HepG2 (cell line): Measurements from ENCODE around the gene EXOC7. TPM values are rescaled to one million over a fixed set of nuclear protein-coding genes. Genes with fewer than 3 reads are reported as not detected.

ENCODE experiments used
- ATAC-seq: fragments of 200-7000 bp; cut with Tn5 transposase; 3 replicates; pipeline ENCODE4 v1.9.1; 2020; ENCODE audit warnings: mild to moderate bottlenecking, moderate library complexity
- BruUV-seq: library from RNA; stranded (reverse); fragments of 400-500 nt; replicated peaks from 2 replicates; lab custom pipeline; 2021; lab: Mats Ljungman, UMichigan
- CTCF ChIA-PET: fragments of 300-600 bp; formaldehyde crosslinking; extraction: SDS; loops from one replicate; lab custom pipeline; 2021; ENCODE audit warnings: low total read pairs, inconsistent platforms, low intra/inter-chr PET ratio; lab: Yijun Ruan, JAX
- POLR2A ChIA-PET: fragments of 350-600 bp; sonication (Branson Sonifier 250); formaldehyde crosslinking; loops from one replicate; lab custom pipeline; 2020; ENCODE audit warnings: antibody characterized with exemption, inconsistent platforms; lab: Yijun Ruan, JAX
- DNase-seq: peaks from one replicate; pipeline ENCODE4 v3.0.0-alpha.2; 2015; ENCODE audit warnings: low spot score
- FAIRE-seq: peaks from 3 replicates; lab custom pipeline; 2011; peaks lifted over from hg19 to GRCh38; lab: Jason Lieb, UNC
- H2AFZ ChIP-seq: one replicate; pipeline ENCODE4 v1.6.1; 2011; ENCODE audit warnings: low read length, inconsistent platforms
- H3K27ac ChIP-seq: fragments of 300-600 bp; 3 replicates; pipeline ENCODE4 v1.8.0; 2011; ENCODE audit warnings: mixed run types, mild to moderate bottlenecking, mixed read lengths, low read length, inconsistent platforms; ENCODE audit not compliant: insufficient read depth; ENCODE audit errors: extremely low read length
- H3K27me3 ChIP-seq, 2 experiments: fragments of 200-600 bp in 1 of 2; 2 replicates in 1 of 2; 3 replicates in 1 of 2; pipeline versions ENCODE4 v1.6.0 to v1.8.0; 2011; ENCODE audit warnings: low read length in 2 of 2, mild to moderate bottlenecking in 2 of 2, moderate library complexity in 2 of 2, inconsistent platforms in 1 of 2; ENCODE audit not compliant: insufficient read depth in 2 of 2, control insufficient read depth in 1 of 2
- H3K36me3 ChIP-seq, 2 experiments: fragments of 200-600 bp in 1 of 2; replicated peaks in 1 of 2; 2 replicates in 1 of 2; 3 replicates in 1 of 2; pipeline versions ENCODE4 v1.5.1 to v1.8.0; 2011; ENCODE audit warnings: low read length in 2 of 2, inconsistent platforms in 1 of 2; ENCODE audit not compliant: insufficient read depth in 2 of 2, control insufficient read depth in 1 of 2
- H3K4me1 ChIP-seq: 2 replicates; pipeline ENCODE4 v1.5.1; 2012; ENCODE audit warnings: low read length, inconsistent platforms; ENCODE audit not compliant: insufficient read depth
- H3K4me2 ChIP-seq: 2 replicates; pipeline ENCODE4 v1.6.0; 2011; ENCODE audit warnings: low read depth, low read length, inconsistent platforms
- H3K4me3 ChIP-seq, 3 experiments: fragments of 200-600 bp in 1 of 3; sonication (generic), shearing (Covaris generic) in 1 of 3; replicated peaks in 1 of 3; 2 replicates each; pipeline ENCODE4 v1.5.1; 2011 to 2016; ENCODE audit warnings: low read length in 3 of 3, inconsistent platforms in 2 of 3, low read depth in 2 of 3, mild to moderate bottlenecking in 2 of 3, control low read depth in 1 of 3, mixed read lengths in 1 of 3; ENCODE audit not compliant: insufficient read depth in 1 of 3
- H3K79me2 ChIP-seq: one replicate; pipeline ENCODE4 v1.6.1; 2011; ENCODE audit warnings: low read length, inconsistent platforms; ENCODE audit not compliant: insufficient read depth
- H3K9ac ChIP-seq: 2 replicates; pipeline ENCODE4 v1.6.0; 2011; ENCODE audit warnings: mild to moderate bottlenecking, low read depth, low read length, inconsistent platforms; ENCODE audit not compliant: insufficient read depth
- H3K9me3 ChIP-seq: 2 replicates; pipeline ENCODE4 v1.5.1; 2012; ENCODE audit warnings: mild to moderate bottlenecking, low read length
- H4K20me1 ChIP-seq: 2 replicates; pipeline ENCODE4 v1.6.0; 2011; ENCODE audit warnings: inconsistent platforms, mild to moderate bottlenecking, low read length, moderate library complexity; ENCODE audit not compliant: insufficient read depth
- HDAC1 ChIP-seq: sonication (generic); formaldehyde crosslinking; IDR thresholded peaks from 2 replicates; pipeline ENCODE4 v1.5.1; 2020; ENCODE audit warnings: mild to moderate bottlenecking, missing genetic modification reagents
- HNRNPLL ChIP-seq: fragments of 200-400 bp; formaldehyde crosslinking; IDR thresholded peaks from 2 replicates; pipeline ENCODE4 v1.6.1; 2017; ENCODE audit warnings: mild to moderate bottlenecking, low read depth, low read length; ENCODE audit not compliant: poor library complexity, severe bottlenecking
- HNRNPUL1 ChIP-seq: fragments of 200-400 bp; formaldehyde crosslinking; IDR thresholded peaks from 2 replicates; pipeline ENCODE4 v1.6.1; 2017; ENCODE audit warnings: low read depth, mild to moderate bottlenecking, low read length, moderate library complexity
- KDM5B ChIP-seq: sonication (generic); formaldehyde crosslinking; IDR thresholded peaks from 2 replicates; pipeline ENCODE4 v1.4.0; 2020; ENCODE audit warnings: missing genetic modification reagents, mild to moderate bottlenecking, borderline replicate concordance
- NFE2L1 ChIP-seq: sonication (generic); formaldehyde crosslinking; IDR thresholded peaks from 2 replicates; pipeline ENCODE4 v1.4.0; 2020; ENCODE audit warnings: missing genetic modification reagents, mild to moderate bottlenecking, borderline replicate concordance
- RBFOX2 ChIP-seq: fragments of 200-400 bp; formaldehyde crosslinking; IDR thresholded peaks from 2 replicates; pipeline ENCODE4 v1.6.1; 2017; ENCODE audit warnings: low read depth, mild to moderate bottlenecking, low read length
- ZNF121 ChIP-seq: sonication (generic); formaldehyde crosslinking; IDR thresholded peaks from 2 replicates; pipeline ENCODE4 v1.5.0; 2020; ENCODE audit warnings: mild to moderate bottlenecking, missing genetic modification reagents
- ZNF333 ChIP-seq: sonication (generic); formaldehyde crosslinking; IDR thresholded peaks from 2 replicates; pipeline ENCODE4 v1.4.0; 2020; ENCODE audit warnings: mild to moderate bottlenecking, missing genetic modification reagents, borderline replicate concordance
- ZNF430 ChIP-seq: sonication (generic); formaldehyde crosslinking; IDR thresholded peaks from 2 replicates; pipeline ENCODE4 v1.9.0; 2021; ENCODE audit warnings: mild to moderate bottlenecking, missing genetic modification reagents
- ZNF574 ChIP-seq: sonication (generic); formaldehyde crosslinking; IDR thresholded peaks from 2 replicates; pipeline ENCODE4 v1.4.0; 2020; ENCODE audit warnings: missing genetic modification reagents
- ZNF687 ChIP-seq: sonication (generic); formaldehyde crosslinking; IDR thresholded peaks from 2 replicates; pipeline ENCODE4 v1.5.1; 2020; ENCODE audit warnings: mild to moderate bottlenecking, missing genetic modification reagents, moderate library complexity
- whole genome bisulfite sequencing: methylation state at CpG from one replicate; pipeline ENCODE4 v1.1.6; 2017; ENCODE audit warnings: low lambda C conversion rate; 5-methylcytosine and 5-hydroxymethylcytosine counted together
- in situ Hi-C: cut with HindIII; loops from 2 replicates; pipeline ENCODE4 v1.10.0; 2017; ENCODE audit warnings: low pct_unique_long_range_greater_than_20kb; ENCODE audit not compliant: extremely low pct_ligation_motif_present
- intact Hi-C: fragments of 100-400 bp; cut with micrococcal nuclease; formaldehyde crosslinking; loops from one replicate; pipeline ENCODE4 v1.10.0; 2022; ENCODE audit not compliant: unreplicated experiment
- polyA plus RNA-seq, 8 experiments: library from polyadenylated mRNA; depleted of rRNA in 3 of 8; stranded (reverse) in 7 of 8; unstranded in 1 of 8; fragments of >200 nt; fragmentation: Illumina TruSeq in 4 of 8; extraction: Trizol in 4 of 8; gene quantifications; 2 replicates each; pipeline versions ENCODE4 v1.2.1 to v1.2.3, GENCODE V29; 2011 to 2016; ENCODE audit warnings: low read depth in 4 of 8, missing spikeins in 1 of 8, mixed read lengths in 1 of 8; ENCODE audit not compliant: insufficient read depth in 1 of 8
- total RNA-seq, 5 experiments: library from RNA; depleted of rRNA; stranded (reverse); fragments of >200 nt; fragmentation: Illumina TruSeq; extraction: Trizol; gene quantifications; 2 replicates each; pipeline ENCODE4 v1.2.3, GENCODE V29; 2016; ENCODE audit warnings: low read depth in 1 of 5
- TF ChIP-seq, protein P1 (sequence below): sonication (generic); formaldehyde crosslinking; IDR thresholded peaks from 2 replicates; pipeline ENCODE4 v1.4.0; 2020; ENCODE audit warnings: mild to moderate bottlenecking, missing genetic modification reagents

Gene EXOC7
- total and polyA plus RNA-seq, 2 of the 13 experiments (the other 11 are each of a cell fraction or from before 2014, with no cell fraction given): 86.9 to 116 TPM

- Histone ChIP-seq H2AFZ (no peak within 1 kb of the TSS), H3K79me2 (peaks cover 24% of the 10 kb centered on the region), H3K4me3 (peak within 1 kb of the TSS; percentile 53 to 71 (median 55)), H3K36me3 (no peaks in the 10 kb centered on the region), H3K4me1 (peaks cover 56% of the 10 kb centered on the region), H4K20me1 (peaks cover 10% of the 10 kb centered on the region; the same call in 1 of the 2 replicates), H3K27ac (no peak within 1 kb of the TSS), H3K4me2 (peak within 1 kb of the TSS; percentile 75), H3K27me3 (peaks cover 24 to 57% of the 10 kb centered on the region in 2 experiments; a peak in 4 of 5 replicates), H3K9me3 (no peaks in the 10 kb centered on the region), H3K9ac (peak within 1 kb of the TSS; percentile 18; the same call in 1 of the 2 replicates)
- CTCF ChIA-PET: no interaction called here
- no peak for FAIRE-seq
- WGBS: 15% methylated on average over 16 of the region's 92 CpGs
- intact Hi-C loops (no loop called here), in situ Hi-C loops (no loop called here)
- no peak for DNase-seq
- BruUV-seq: no TSS peak
- POLR2A ChIA-PET: interaction anchor here (1.5 kb wide), 1 partner anchor 29 kb away, joined by 5 read pairs; the partner anchor contains the start of gene EXOC7
- peak; percentile 21 for ATAC-seq
- TF ChIP-seq ZNF574 (peak; percentile 61; the same call in 1 of the 2 replicates), ZNF430 (peak; percentile 49; the same call in 1 of the 2 replicates), RBFOX2 (0 out of 2 replicates have a peak, but pooled peaks have one; percentile 30), ZNF687 (CRISPR knock-in tag) (peak; percentile 63), NFE2L1 (peak; percentile 77; the same call in 1 of the 2 replicates), HNRNPUL1 (no peak), HDAC1 (CRISPR knock-in tag) (peak; percentile 36), HNRNPLL (peak; percentile 16), KDM5B (CRISPR knock-in tag) (peak; percentile 18; the same call in 1 of the 2 replicates), ZNF333 (CRISPR knock-in tag) (0 out of 2 replicates have a peak, but pooled peaks have one; percentile 54), ZNF121 (CRISPR knock-in tag) (no peak)
- TF ChIP-seq, protein P1, sequence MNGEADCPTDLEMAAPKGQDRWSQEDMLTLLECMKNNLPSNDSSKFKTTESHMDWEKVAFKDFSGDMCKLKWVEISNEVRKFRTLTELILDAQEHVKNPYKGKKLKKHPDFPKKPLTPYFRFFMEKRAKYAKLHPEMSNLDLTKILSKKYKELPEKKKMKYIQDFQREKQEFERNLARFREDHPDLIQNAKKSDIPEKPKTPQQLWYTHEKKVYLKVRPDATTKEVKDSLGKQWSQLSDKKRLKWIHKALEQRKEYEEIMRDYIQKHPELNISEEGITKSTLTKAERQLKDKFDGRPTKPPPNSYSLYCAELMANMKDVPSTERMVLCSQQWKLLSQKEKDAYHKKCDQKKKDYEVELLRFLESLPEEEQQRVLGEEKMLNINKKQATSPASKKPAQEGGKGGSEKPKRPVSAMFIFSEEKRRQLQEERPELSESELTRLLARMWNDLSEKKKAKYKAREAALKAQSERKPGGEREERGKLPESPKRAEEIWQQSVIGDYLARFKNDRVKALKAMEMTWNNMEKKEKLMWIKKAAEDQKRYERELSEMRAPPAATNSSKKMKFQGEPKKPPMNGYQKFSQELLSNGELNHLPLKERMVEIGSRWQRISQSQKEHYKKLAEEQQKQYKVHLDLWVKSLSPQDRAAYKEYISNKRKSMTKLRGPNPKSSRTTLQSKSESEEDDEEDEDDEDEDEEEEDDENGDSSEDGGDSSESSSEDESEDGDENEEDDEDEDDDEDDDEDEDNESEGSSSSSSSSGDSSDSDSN (CRISPR knock-in tag): peak; percentile 67
Observed at GRCh38 chr17:76074390-76075363, 28.9 kb downstream of the EXOC7 start, which contains the start of gene GALR2. Gene GALR2 (plus strand): TSS chr17:76074781. CDS start chr17:76074884, 103 bp downstream.
